ENCODE data around the gene SOX6. TPM values are rescaled to one million over a fixed set of nuclear protein-coding genes. Genes with fewer than 3 reads are reported as not detected.

SOX6 gene
- total RNA-seq, 1 donor from 2014 or later: 13.2 TPM

- no peak overlapping the region for H3K4me3 ChIP-seq (ENCODE audit: insufficient read depth, low read depth, low read length)
- no peak overlapping the region for H3K4me3 Mint-ChIP-seq (ENCODE audit: unreplicated experiment)
- H3K9me3 Mint-ChIP-seq (ENCODE audit: unreplicated experiment): peaks cover 12% of the 10 kb centered on the region
- H3K27ac ChIP-seq (ENCODE audit: low read depth, low read length): no peak overlapping the region
- H2AFZ ChIP-seq (ENCODE audit: low read depth, low read length): no peak overlapping the region
- H3K9ac ChIP-seq (ENCODE audit: low read length): no peak overlapping the region
- H3K9me3 ChIP-seq (ENCODE audit: insufficient read depth, low read depth, low read length): no peaks in the 10 kb centered on the region
- DNase-seq (ENCODE audit: low read depth) (no peak), FAIRE-seq (no peak)
- H3K4me1 ChIP-seq (ENCODE audit: insufficient read depth, low read length): no peaks in the 10 kb centered on the region
- no peaks in the 10 kb centered on the region for H3K27me3 Mint-ChIP-seq (ENCODE audit: low read depth, unreplicated experiment)
- H3K4me1 Mint-ChIP-seq (ENCODE audit: low read depth, unreplicated experiment): no peaks in the 10 kb centered on the region
- no peaks in the 10 kb centered on the region for H3K27me3 ChIP-seq (ENCODE audit: insufficient read depth, low read length)
- H3K36me3 Mint-ChIP-seq (ENCODE audit: low read depth, unreplicated experiment): peaks cover 6% of the 10 kb centered on the region
- H3K79me2 ChIP-seq (ENCODE audit: insufficient read depth, low read length): no peaks in the 10 kb centered on the region
- H3K4me2 ChIP-seq (ENCODE audit: low read length): no peak overlapping the region
- H4K20me1 ChIP-seq (ENCODE audit: insufficient read depth, low read length): no peaks in the 10 kb centered on the region
- H3K27ac Mint-ChIP-seq (ENCODE audit: unreplicated experiment): no peak overlapping the region
- TF ChIP-seq EZH2 (IDR thresholded peaks at IDR 0.05; ENCODE audit: insufficient read depth, low read length) (no peak), CTCF (IDR thresholded peaks at IDR 0.05; ENCODE audit: insufficient read depth, low read depth, low read length) (no peak)
- H3K36me3 ChIP-seq (ENCODE audit: insufficient read depth, low read length): no peaks in the 10 kb centered on the region
Measured at GRCh38 chr11:16136792-16137390, 219.5 kb downstream of the SOX6 start.

GRCh38 chr11:16133867-16134266 is 222.5 kb downstream of the SOX6 start:
- no peaks in the 10 kb centered on the region for H3K4me1 ChIP-seq (ENCODE audit: insufficient read depth, low read length)
- Mint-ChIP-seq H3K27me3 (ENCODE audit: low read depth, unreplicated experiment) (no peaks in the 10 kb centered on the region), H3K27ac (ENCODE audit: unreplicated experiment) (no peak overlapping the region), H3K36me3 (ENCODE audit: low read depth, unreplicated experiment) (peaks cover 6% of the 10 kb centered on the region), H3K4me3 (ENCODE audit: unreplicated experiment) (no peak overlapping the region), H3K4me1 (ENCODE audit: low read depth, unreplicated experiment) (no peaks in the 10 kb centered on the region), H3K9me3 (ENCODE audit: unreplicated experiment) (peaks cover 8% of the 10 kb centered on the region)
- H3K4me3 ChIP-seq (ENCODE audit: insufficient read depth, low read depth, low read length): no peak overlapping the region
- H3K79me2 ChIP-seq (ENCODE audit: insufficient read depth, low read length): no peaks in the 10 kb centered on the region
- no peaks in the 10 kb centered on the region for H4K20me1 ChIP-seq (ENCODE audit: insufficient read depth, low read length)
- no peak overlapping the region for H3K4me2 ChIP-seq (ENCODE audit: low read length)
- TF ChIP-seq CTCF (IDR thresholded peaks at IDR 0.05; ENCODE audit: insufficient read depth, low read depth, low read length): no peak
- no peak for TF ChIP-seq EZH2 (IDR thresholded peaks at IDR 0.05; ENCODE audit: insufficient read depth, low read length)
- no peaks in the 10 kb centered on the region for H3K9me3 ChIP-seq (ENCODE audit: insufficient read depth, low read depth, low read length)
- H3K27ac ChIP-seq (ENCODE audit: low read depth, low read length): no peak overlapping the region
- H3K9ac ChIP-seq (ENCODE audit: low read length): no peak overlapping the region
- H3K27me3 ChIP-seq (ENCODE audit: insufficient read depth, low read length): no peaks in the 10 kb centered on the region
- no peak overlapping the region for H2AFZ ChIP-seq (ENCODE audit: low read depth, low read length)
- no peaks in the 10 kb centered on the region for H3K36me3 ChIP-seq (ENCODE audit: insufficient read depth, low read length)
- DNase-seq (ENCODE audit: low read depth) (no peak), FAIRE-seq (no peak)

GRCh38 chr11:16127732-16128131 is 228.6 kb downstream of the SOX6 start:
- Histone ChIP-seq H3K79me2 (ENCODE audit: insufficient read depth, low read length) (no peaks in the 10 kb centered on the region), H3K4me1 (ENCODE audit: insufficient read depth, low read length) (peaks cover 3% of the 10 kb centered on the region), H3K36me3 (ENCODE audit: insufficient read depth, low read length) (no peaks in the 10 kb centered on the region), H4K20me1 (ENCODE audit: insufficient read depth, low read length) (no peaks in the 10 kb centered on the region), H3K4me3 (ENCODE audit: insufficient read depth, low read depth, low read length) (no peak overlapping the region), H3K27ac (ENCODE audit: low read depth, low read length) (no peak overlapping the region), H3K4me2 (ENCODE audit: low read length) (no peak overlapping the region), H3K9me3 (ENCODE audit: insufficient read depth, low read depth, low read length) (no peaks in the 10 kb centered on the region), H3K27me3 (ENCODE audit: insufficient read depth, low read length) (no peaks in the 10 kb centered on the region), H2AFZ (ENCODE audit: low read depth, low read length) (no peak overlapping the region), H3K9ac (ENCODE audit: low read length) (no peak overlapping the region)
- Mint-ChIP-seq H3K36me3 (ENCODE audit: low read depth, unreplicated experiment) (no peaks in the 10 kb centered on the region), H3K27me3 (ENCODE audit: low read depth, unreplicated experiment) (no peaks in the 10 kb centered on the region), H3K4me1 (ENCODE audit: low read depth, unreplicated experiment) (peaks cover 7% of the 10 kb centered on the region), H3K27ac (ENCODE audit: unreplicated experiment) (no peak overlapping the region), H3K4me3 (ENCODE audit: unreplicated experiment) (no peak overlapping the region), H3K9me3 (ENCODE audit: unreplicated experiment) (no peaks in the 10 kb centered on the region)
- DNase-seq (ENCODE audit: low read depth): no peak
- FAIRE-seq: no peak
- TF ChIP-seq CTCF (IDR thresholded peaks at IDR 0.05; ENCODE audit: insufficient read depth, low read depth, low read length) (no peak), EZH2 (IDR thresholded peaks at IDR 0.05; ENCODE audit: insufficient read depth, low read length) (no peak)

Measured in astrocyte (in vitro differentiated cells and primary cell).